ENCODE results near the gene YOD1. TPM values are rescaled to one million over a fixed set of nuclear protein-coding genes. Genes with fewer than 3 reads are reported as not detected.

YOD1 gene
- total and polyA plus RNA-seq, 2 of the 4 experiments (the other 2 are of a cell fraction) = 1.8 to 5.4 TPM

DNA sequence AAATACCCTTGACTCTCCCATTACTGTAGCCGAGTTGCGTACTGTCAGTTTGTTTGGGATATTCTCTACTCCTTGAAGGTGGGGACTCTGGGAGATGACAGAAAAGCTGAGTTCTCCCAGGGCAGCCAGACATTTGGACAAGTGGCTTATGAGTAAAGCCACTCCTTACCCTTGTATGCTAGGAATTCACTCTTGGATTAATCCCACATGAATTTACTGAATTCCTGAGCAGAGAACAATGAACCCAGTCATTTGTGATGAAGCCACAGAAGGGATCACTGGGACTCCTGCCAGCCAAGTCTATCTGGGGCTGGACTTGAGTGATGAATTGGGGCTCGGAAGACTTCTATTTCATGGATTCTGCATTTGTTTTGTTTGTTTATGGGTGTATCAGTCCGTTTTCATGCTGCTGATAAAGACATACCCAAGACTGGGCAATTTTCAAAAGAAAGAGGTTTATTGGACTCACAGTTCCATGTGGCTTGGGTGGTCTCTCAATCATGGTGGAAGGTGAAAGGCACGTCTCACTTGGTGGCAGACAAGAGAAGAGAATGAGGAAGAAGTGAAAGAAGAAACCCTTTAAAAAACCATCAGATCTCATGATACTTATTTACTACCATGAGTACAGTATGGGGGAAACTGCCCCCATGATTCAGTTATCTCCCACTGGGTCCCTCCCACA is 43.5 kb downstream of the YOD1 start:
- Histone ChIP-seq H2BK20ac (ENCODE audit: low read depth, low read length) (peak overlapping the region; percentile 90), H3K4me3 (ENCODE audit: insufficient read depth, low read depth, low read length) (no peak overlapping the region), H3K9me3 (ENCODE audit: control insufficient read depth, insufficient read depth, low read length) (no peaks in the 10 kb centered on the region; the same call in 1 of the 2 replicates), H2AK9ac (replicated peaks; ENCODE audit: low read depth, low read length, poor library complexity) (peak overlapping the region; percentile 73), H3K27ac (ENCODE audit: insufficient read depth, low read length) (no peak overlapping the region; the same call in 1 of the 2 replicates), H3K4me1 (ENCODE audit: control insufficient read depth, insufficient read depth, low read length) (peaks cover 6% of the 10 kb centered on the region), H3K9ac (ENCODE audit: low read depth, low read length) (no peak overlapping the region), H3K56ac (ENCODE audit: extremely low read depth, insufficient read depth, low read length) (no peak overlapping the region), H3K9me1 (ENCODE audit: insufficient read depth, low read length) (peaks cover 6% of the 10 kb centered on the region), H4K91ac (ENCODE audit: insufficient read depth, low read depth, low read length) (peak overlapping the region; percentile 50), H3K27me3 (ENCODE audit: control insufficient read depth, insufficient read depth, low read length) (no peaks in the 10 kb centered on the region; the same call in 1 of the 2 replicates), H3K4me2 (ENCODE audit: low read depth, low read length) (peak overlapping the region; percentile 28; the same call in 1 of the 2 replicates), H3K18ac (ENCODE audit: low read depth, low read length) (no peak overlapping the region), H4K5ac (ENCODE audit: low read depth, low read length) (no peak overlapping the region), H2BK15ac (ENCODE audit: low read depth, low read length) (peak overlapping the region; percentile 92; the same call in 2 of the 3 replicates), H2BK5ac (ENCODE audit: low read depth, low read length, poor library complexity, severe bottlenecking) (peak overlapping the region; percentile 69), H2AK5ac (ENCODE audit: low read depth, low read length) (peak overlapping the region; percentile 74; the same call in 1 of the 2 replicates), H2BK120ac (ENCODE audit: low read depth, low read length) (peak overlapping the region; percentile 91), H3K23ac (ENCODE audit: low read depth, low read length) (peak overlapping the region; percentile 55; the same call in 1 of the 2 replicates), H4K8ac (ENCODE audit: low read depth in 2 of 2, low read length in 2 of 2) (peak overlapping the region; percentile 51 to 87; a peak in 2 of 4 replicates), H3K14ac (replicated peaks; ENCODE audit: low read depth, low read length) (peak overlapping the region; percentile 92), H3K36me3 (ENCODE audit: control insufficient read depth, insufficient read depth, low read length) (no peaks in the 10 kb centered on the region), H3K4ac (ENCODE audit: low read depth, low read length) (peak overlapping the region; percentile 89), H4K20me1 (ENCODE audit: insufficient read depth, low read length) (no peaks in the 10 kb centered on the region), H3K79me1 (ENCODE audit: low read depth in 1 of 2, low read length in 2 of 2) (no peaks in the 10 kb centered on the region), H2AFZ (replicated peaks; ENCODE audit: low read length, poor library complexity) (peak overlapping the region; percentile 89)
- CTCF ChIA-PET = no interaction called here
- in situ Hi-C loops (cut with MboI; ENCODE audit: low sequenced_read_pairs) = no loop called here
- intact Hi-C loops (cut with micrococcal nuclease) = no loop called here
- peak; percentile 91 for DNase-seq
- POLR2A ChIA-PET (ENCODE audit: unreplicated experiment) = no interaction called here
- dilution Hi-C loops (cut with HindIII; ENCODE audit: low sequenced_read_pairs, unreplicated experiment) = no loop called here
- 13% methylated on average over 3 of the region's 5 CpGs; no CpG with 5 or more reads in 1 of the 2 experiments for WGBS, 2 experiments (ENCODE audit: extremely low coverage in 2 of 2, insufficient read length in 1 of 2)
- ATAC-seq (ENCODE audit: low read depth) = peak; percentile 66
- BruUV-seq (replicated peaks) = no TSS peak
- TF ChIP-seq POLR2A (IDR thresholded peaks at IDR 0.05; ENCODE audit: low read depth, low read length) (no peak), RFX5 (IDR thresholded peaks at IDR 0.05; ENCODE audit: low read depth, low read length) (no peak), USF2 (IDR thresholded peaks at IDR 0.05; ENCODE audit: low read depth, low read length) (no peak)

Measured in IMR-90 (cell line).